ENCODE results near the gene AIP.

Gene AIP

DNA sequence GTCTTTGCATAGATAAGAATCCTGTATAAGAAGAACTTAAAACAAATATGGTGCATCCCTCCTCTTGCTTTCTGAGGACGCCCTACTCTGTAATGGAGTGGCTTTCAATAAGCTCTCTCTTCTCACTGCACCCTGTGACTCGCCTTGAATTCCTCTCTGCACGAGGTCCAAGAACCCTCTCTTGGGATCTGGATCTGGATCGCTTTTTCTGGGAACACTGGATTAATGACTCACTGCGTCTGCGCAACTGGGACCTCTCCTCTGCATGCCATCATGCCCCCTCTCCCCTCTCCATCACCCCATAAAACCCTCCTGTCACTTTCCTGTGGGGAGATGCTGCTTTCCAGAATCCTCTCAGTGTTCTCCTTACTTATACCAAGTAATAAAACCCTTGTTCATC lies 55.5 kb downstream of the AIP start:
- DNase-seq, result no peak

GRCh38 chr11:67538823-67539505 lies 56.1 kb downstream of the AIP start:
- DNase-seq, result no peak

DNA sequence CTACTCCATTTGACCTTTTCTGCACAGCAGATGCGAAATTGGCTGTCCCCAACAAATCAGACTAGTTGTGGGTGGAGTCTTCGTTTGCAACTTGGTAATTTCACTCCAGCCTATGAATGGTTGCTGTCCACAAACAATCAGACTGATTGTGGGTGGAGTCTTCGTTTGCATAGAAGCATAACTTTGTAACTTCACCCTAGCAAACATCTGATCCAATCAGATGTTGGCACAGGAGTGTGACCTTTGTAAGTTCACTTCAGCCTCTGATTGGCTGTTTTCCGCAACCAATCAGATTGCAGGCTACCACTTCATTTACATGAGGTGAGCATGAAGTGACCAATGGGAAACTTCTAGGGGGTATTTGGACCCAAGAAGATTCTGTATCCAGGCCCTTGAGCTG lies 56.7 kb downstream of the AIP start:
- DNase-seq, result no peak
